GM12878 (cell line): ENCODE data around the gene TRPM3.

Experiments
- ATF3 ChIP-seq: IDR thresholded peaks from 2 replicates; pipeline ENCODE4 v1.6.1; 2011; ENCODE audit warnings: low read depth, mild to moderate bottlenecking, low read length, moderate library complexity, borderline replicate concordance; ENCODE audit errors: extremely low read depth
- CHD2 ChIP-seq: IDR thresholded peaks from 2 replicates; pipeline ENCODE4 v1.6.1; 2011; ENCODE audit warnings: low read depth, low read length, improper control_type of control experiment, borderline replicate concordance
- CREB1 ChIP-seq: IDR thresholded peaks from 2 replicates; pipeline ENCODE4 v1.6.1; 2012; ENCODE audit warnings: low read depth, mild to moderate bottlenecking, inconsistent platforms
- CTCF ChIP-seq, 3 experiments: IDR thresholded peaks in 2 of 3; conservative IDR thresholded peaks in 1 of 3; 2 replicates each; pipeline ENCODE4 v1.5.1; 2011; ENCODE audit warnings: low read depth in 3 of 3, low read length in 3 of 3, mild to moderate bottlenecking in 3 of 3, control low read depth in 2 of 3, moderate library complexity in 2 of 3, inconsistent platforms in 1 of 3, mixed read lengths in 1 of 3; ENCODE audit not compliant: control insufficient read depth in 2 of 3, insufficient read depth in 1 of 3; ENCODE audit errors: extremely low read depth in 1 of 3
- EP300 ChIP-seq, 2 experiments: fragments of 150-350 bp in 1 of 2; IDR thresholded peaks; 2 replicates each; pipeline ENCODE4 v1.6.1; 2011 to 2012; ENCODE audit warnings: low read depth in 2 of 2, low read length in 2 of 2, borderline replicate concordance in 1 of 2, improper control_type of control experiment in 1 of 2, inconsistent platforms in 1 of 2; ENCODE audit not compliant: control insufficient read depth in 1 of 2
- EZH2 ChIP-seq: IDR thresholded peaks from 2 replicates; pipeline ENCODE4 v1.6.1; 2012; ENCODE audit warnings: low read depth, mild to moderate bottlenecking, control low read depth, inconsistent platforms, low read length, borderline replicate concordance; ENCODE audit not compliant: control insufficient read depth
- JUNB ChIP-seq: IDR thresholded peaks from 2 replicates; pipeline ENCODE4 v1.6.1; 2016; ENCODE audit warnings: antibody characterized with exemption, mild to moderate bottlenecking
- ZBTB40 ChIP-seq: fragments of 450-650 bp; IDR thresholded peaks from 2 replicates; pipeline ENCODE4 v1.6.1; 2016; ENCODE audit warnings: mild to moderate bottlenecking, moderate library complexity, borderline replicate concordance
- ZNF384 ChIP-seq: IDR thresholded peaks from 2 replicates; pipeline ENCODE4 v1.6.1; 2012; ENCODE audit warnings: low read depth, mild to moderate bottlenecking, low read length, improper control_type of control experiment, borderline replicate concordance

- TF ChIP-seq CTCF (IDR thresholded peaks at IDR 0.05 in 2 of 3, conservative IDR thresholded peaks at IDR 0.05 in 1 of 3; ENCODE audit: control insufficient read depth in 2 of 3, extremely low read depth in 1 of 3, insufficient read depth in 1 of 3, low read depth in 3 of 3, low read length in 3 of 3) (no peak), CREB1 (no peak), CHD2 (no peak), ZNF384 (no peak), EP300 (IDR thresholded peaks at IDR 0.05; ENCODE audit: borderline replicate concordance in 1 of 2, control insufficient read depth in 1 of 2, low read depth in 2 of 2, low read length in 2 of 2) (no peak), EZH2 (no peak), ZBTB40 (no peak), JUNB (no peak), ATF3 (no peak)
Observed at GRCh38 chr9:70978085-70978484, 143.3 kb downstream of the TRPM3 start.
